ENCODE data around the gene CKAP5. TPM values are rescaled to one million over a fixed set of nuclear protein-coding genes. Genes with fewer than 3 reads are reported as not detected.

CKAP5 gene
- total and polyA plus RNA-seq, 2 experiments from 2014 or later: 67.9 to 120 TPM

- Histone ChIP-seq H3K9me2 (ENCODE audit: insufficient read depth) (no peaks in the 10 kb centered on the region), H4K20me1 (replicated peaks; ENCODE audit: insufficient read depth) (peaks cover 5% of the 10 kb centered on the region), H3K4me3 (no peak overlapping the region), H3F3A (replicated peaks; ENCODE audit: low read depth) (no peaks in the 10 kb centered on the region), H3K27ac (ENCODE audit: low read depth) (no peak overlapping the region), H3K4me2 (no peak overlapping the region), H3K4me1 (ENCODE audit: insufficient read depth) (no peaks in the 10 kb centered on the region), H3K27me3 (ENCODE audit: insufficient read depth) (no peaks in the 10 kb centered on the region), H3K36me3 (ENCODE audit: insufficient read depth) (peaks cover 14% of the 10 kb centered on the region), H2AFZ (no peak overlapping the region), H3K79me2 (replicated peaks; ENCODE audit: insufficient read depth) (no peaks in the 10 kb centered on the region)
- TF ChIP-seq NANOG (IDR thresholded peaks at IDR 0.05; ENCODE audit: borderline replicate concordance): no peak
- no peak for TF ChIP-seq ZNF114 (CRISPR knock-in tag; IDR thresholded peaks at IDR 0.05)
- TF ChIP-seq EZH2phosphoT487 (IDR thresholded peaks at IDR 0.05; ENCODE audit: unreplicated experiment): no peak
- TF ChIP-seq STAT1 (IDR thresholded peaks at IDR 0.05; ENCODE audit: unreplicated experiment): no peak
- no peak for TF ChIP-seq EZH2 (IDR thresholded peaks at IDR 0.05; ENCODE audit: low read depth, unreplicated experiment)
- no peak for TF ChIP-seq CTCF (conservative IDR thresholded peaks at IDR 0.05; ENCODE audit: low read depth in 2 of 2)
- TF ChIP-seq CREB1 (CRISPR knock-in tag; IDR thresholded peaks at IDR 0.05; ENCODE audit: low read depth): no peak
- no peak for TF ChIP-seq ETS1 (IDR thresholded peaks at IDR 0.05)
- no peak for TF ChIP-seq JUNB (IDR thresholded peaks at IDR 0.05; ENCODE audit: unreplicated experiment)
- no peak for TF ChIP-seq REST (IDR thresholded peaks at IDR 0.05; ENCODE audit: unreplicated experiment)
- H3K9me3 Mint-ChIP-seq: no peaks in the 10 kb centered on the region
- no peak overlapping the region for H3K4me3 Mint-ChIP-seq
- no peaks in the 10 kb centered on the region for H3K27me3 Mint-ChIP-seq (ENCODE audit: insufficient read depth, low read depth, poor library complexity)
- DNase-seq (ENCODE audit: low spot score) (no peak), ATAC-seq (no peak)
- peaks cover 72% of the 10 kb centered on the region for H3K36me3 Mint-ChIP-seq (ENCODE audit: low read depth)
- no peak overlapping the region for H3K27ac Mint-ChIP-seq
- no peaks in the 10 kb centered on the region for H3K4me1 Mint-ChIP-seq
Measured at GRCh38 chr11:46874586-46874985, 28.5 kb upstream of the CKAP5 start.

- no peaks in the 10 kb centered on the region; the same call in none of the 2 replicates for H4K20me1 ChIP-seq (replicated peaks; ENCODE audit: insufficient read depth)
- H3K4me1 Mint-ChIP-seq: no peaks in the 10 kb centered on the region
- no peaks in the 10 kb centered on the region for H3K27me3 ChIP-seq (ENCODE audit: insufficient read depth)
- peaks cover 2% of the 10 kb centered on the region for H3K27me3 Mint-ChIP-seq (ENCODE audit: insufficient read depth, low read depth, poor library complexity)
- H3K4me3 Mint-ChIP-seq: no peak overlapping the region
- H3K9me2 ChIP-seq (ENCODE audit: insufficient read depth): no peaks in the 10 kb centered on the region
- H3F3A ChIP-seq (replicated peaks; ENCODE audit: low read depth): no peaks in the 10 kb centered on the region
- DNase-seq (ENCODE audit: low spot score): no peak
- H3K27ac ChIP-seq (ENCODE audit: low read depth): no peak overlapping the region
- H3K4me3 ChIP-seq: no peak overlapping the region
- peaks cover 72% of the 10 kb centered on the region for H3K36me3 Mint-ChIP-seq (ENCODE audit: low read depth)
- H3K36me3 ChIP-seq (ENCODE audit: insufficient read depth): peaks cover 27% of the 10 kb centered on the region
- H3K4me2 ChIP-seq: no peak overlapping the region
- H3K4me1 ChIP-seq (ENCODE audit: insufficient read depth): no peaks in the 10 kb centered on the region
- H3K79me2 ChIP-seq (replicated peaks; ENCODE audit: insufficient read depth): no peaks in the 10 kb centered on the region
- H3K27ac Mint-ChIP-seq: no peak overlapping the region
- H2AFZ ChIP-seq: no peak overlapping the region
- ATAC-seq: no peak
- no peaks in the 10 kb centered on the region for H3K9me3 Mint-ChIP-seq
- no peak for TF ChIP-seq ETS1 (IDR thresholded peaks at IDR 0.05)
- no peak for TF ChIP-seq CTCF (conservative IDR thresholded peaks at IDR 0.05; ENCODE audit: low read depth in 2 of 2)
- TF ChIP-seq NANOG (IDR thresholded peaks at IDR 0.05; ENCODE audit: borderline replicate concordance): no peak
- TF ChIP-seq EZH2phosphoT487 (IDR thresholded peaks at IDR 0.05; ENCODE audit: unreplicated experiment): no peak
- no peak for TF ChIP-seq CREB1 (CRISPR knock-in tag; IDR thresholded peaks at IDR 0.05; ENCODE audit: low read depth)
- no peak for TF ChIP-seq STAT1 (IDR thresholded peaks at IDR 0.05; ENCODE audit: unreplicated experiment)
- TF ChIP-seq ZNF114 (CRISPR knock-in tag; IDR thresholded peaks at IDR 0.05): no peak
Measured at GRCh38 chr11:46868912-46869311, 22.8 kb upstream of the CKAP5 start.

Measured in GM23338 (cell line).